GM12878 (cell line): ENCODE results near the gene ZC3H10. TPM values are rescaled to one million over a fixed set of nuclear protein-coding genes. Genes with fewer than 3 reads are reported as not detected.
A peak's percentile ranks its signal among the peaks of the same experiment; 100 is the strongest.

Experiments
- CHD4 ChIP-seq: fragments of 200-600 bp; sonication (generic); IDR thresholded peaks from 2 replicates; pipeline ENCODE4 v1.6.1; 2016; ENCODE audit warnings: mild to moderate bottlenecking
- CREB1 ChIP-seq: IDR thresholded peaks from 2 replicates; pipeline ENCODE4 v1.6.1; 2012; ENCODE audit warnings: low read depth, mild to moderate bottlenecking, inconsistent platforms
- CTCF ChIP-seq, 3 experiments: IDR thresholded peaks in 2 of 3; conservative IDR thresholded peaks in 1 of 3; 2 replicates each; pipeline ENCODE4 v1.5.1; 2011; ENCODE audit warnings: low read depth in 3 of 3, low read length in 3 of 3, mild to moderate bottlenecking in 3 of 3, control low read depth in 2 of 3, moderate library complexity in 2 of 3, inconsistent platforms in 1 of 3, mixed read lengths in 1 of 3; ENCODE audit not compliant: control insufficient read depth in 2 of 3, insufficient read depth in 1 of 3; ENCODE audit errors: extremely low read depth in 1 of 3
- DPF2 ChIP-seq: fragments of 450-650 bp; IDR thresholded peaks from 2 replicates; pipeline ENCODE4 v1.6.1; 2017; ENCODE audit warnings: mild to moderate bottlenecking
- HCFC1 ChIP-seq: fragments of 150-350 bp; IDR thresholded peaks from 2 replicates; pipeline ENCODE4 v1.6.1; 2014; ENCODE audit warnings: low read length
- IRF5 ChIP-seq: fragments of 450-650 bp; IDR thresholded peaks from 2 replicates; pipeline ENCODE4 v1.6.1; 2017; ENCODE audit warnings: borderline replicate concordance
- KAT2A ChIP-seq: conservative IDR thresholded peaks from 2 replicates; pipeline ENCODE4 v1.6.1; 2011; ENCODE audit warnings: low read depth, low read length; ENCODE audit not compliant: control insufficient read depth
- MTA3 ChIP-seq: IDR thresholded peaks from 2 replicates; pipeline ENCODE4 v1.6.1; 2012; ENCODE audit warnings: low read length, inconsistent platforms, borderline replicate concordance
- POLR2A ChIP-seq: IDR thresholded peaks from 2 replicates; pipeline ENCODE4 v1.6.1; 2011; ENCODE audit warnings: low read depth, mild to moderate bottlenecking, low read length
- PRDM15 ChIP-seq: fragments of 450-650 bp; formaldehyde crosslinking; IDR thresholded peaks from 2 replicates; pipeline ENCODE4 v1.4.0; 2020; ENCODE audit warnings: mild to moderate bottlenecking, moderate library complexity
- RAD51 ChIP-seq: fragments of 450-650 bp; IDR thresholded peaks from 2 replicates; pipeline ENCODE4 v1.6.1; 2016; ENCODE audit warnings: moderate library complexity, mild to moderate bottlenecking, inconsistent platforms
- RBBP5 ChIP-seq: fragments of 200-600 bp; sonication (generic); conservative IDR thresholded peaks from 2 replicates; pipeline ENCODE4 v1.6.1; 2016
- RCOR1 ChIP-seq: conservative IDR thresholded peaks from 2 replicates; pipeline ENCODE4 v1.6.1; 2012; ENCODE audit warnings: low read depth, low read length, improper control_type of control experiment
- RELA ChIP-seq: fragments of 450-650 bp; IDR thresholded peaks from 2 replicates; pipeline ENCODE4 v1.8.0; 2014; ENCODE audit warnings: borderline replicate concordance; ENCODE audit not compliant: partially characterized antibody
- RUNX3 ChIP-seq: IDR thresholded peaks from 2 replicates; pipeline ENCODE4 v1.6.1; 2012; ENCODE audit warnings: low read length, inconsistent platforms
- SMAD5 ChIP-seq: IDR thresholded peaks from 2 replicates; pipeline ENCODE4 v1.6.1; 2016; ENCODE audit warnings: antibody characterized with exemption, low read depth
- SRF ChIP-seq, 2 experiments: IDR thresholded peaks; 2 replicates each; pipeline ENCODE4 v1.6.1; 2011; ENCODE audit warnings: low read depth in 2 of 2, low read length in 2 of 2, mild to moderate bottlenecking in 1 of 2, moderate library complexity in 1 of 2
- STAT3 ChIP-seq: IDR thresholded peaks from 2 replicates; pipeline ENCODE4 v1.6.1; 2011; ENCODE audit warnings: low read depth, low read length, improper control_type of control experiment
- TCF12 ChIP-seq: IDR thresholded peaks from 2 replicates; pipeline ENCODE4 v1.6.1; 2011; ENCODE audit warnings: low read depth, mild to moderate bottlenecking, low read length
- YY1 ChIP-seq: IDR thresholded peaks from 2 replicates; pipeline ENCODE4 v1.6.1; 2011; ENCODE audit warnings: low read depth, mild to moderate bottlenecking, low read length
- polyA plus RNA-seq, 11 experiments: library from polyadenylated mRNA; depleted of rRNA in 4 of 11; unstranded in 6 of 11; stranded (reverse) in 5 of 11; fragments of >200 nt; fragmentation: Nextera tagmentation in 4 of 11; fragmentation: Illumina TruSeq in 1 of 11; extraction: Ambion mirVana in 4 of 11; extraction: Trizol in 1 of 11; gene quantifications; 1 replicate in 1 of 11; 2 replicates in 10 of 11; pipeline versions ENCODE4 v1.2.1 to v1.2.3, GENCODE V29; 2011 to 2016; ENCODE audit warnings: inconsistent platforms in 2 of 11, missing spikeins in 2 of 11, low read depth in 1 of 11
- total RNA-seq, 4 experiments: library from RNA; depleted of rRNA in 3 of 4; stranded (reverse); fragments of >200 nt in 3 of 4; fragmentation: Illumina TruSeq in 1 of 4; extraction: Trizol in 1 of 4; gene quantifications; 2 replicates each; pipeline versions ENCODE4 v1.2.1 to v1.2.3, GENCODE V29; 2013 to 2021
- TF ChIP-seq, protein P1 (sequence below): fragments of 450-650 bp; IDR thresholded peaks from 2 replicates; pipeline ENCODE4 v1.6.1; 2016; ENCODE audit warnings: mild to moderate bottlenecking, moderate library complexity, borderline replicate concordance

The ZC3H10 gene
- total and polyA plus RNA-seq, 10 of the 15 experiments (the other 5 are each of a cell fraction or from before 2014, with no cell fraction given): 0.56 to 6.4 (median 3.7) TPM

DNA sequence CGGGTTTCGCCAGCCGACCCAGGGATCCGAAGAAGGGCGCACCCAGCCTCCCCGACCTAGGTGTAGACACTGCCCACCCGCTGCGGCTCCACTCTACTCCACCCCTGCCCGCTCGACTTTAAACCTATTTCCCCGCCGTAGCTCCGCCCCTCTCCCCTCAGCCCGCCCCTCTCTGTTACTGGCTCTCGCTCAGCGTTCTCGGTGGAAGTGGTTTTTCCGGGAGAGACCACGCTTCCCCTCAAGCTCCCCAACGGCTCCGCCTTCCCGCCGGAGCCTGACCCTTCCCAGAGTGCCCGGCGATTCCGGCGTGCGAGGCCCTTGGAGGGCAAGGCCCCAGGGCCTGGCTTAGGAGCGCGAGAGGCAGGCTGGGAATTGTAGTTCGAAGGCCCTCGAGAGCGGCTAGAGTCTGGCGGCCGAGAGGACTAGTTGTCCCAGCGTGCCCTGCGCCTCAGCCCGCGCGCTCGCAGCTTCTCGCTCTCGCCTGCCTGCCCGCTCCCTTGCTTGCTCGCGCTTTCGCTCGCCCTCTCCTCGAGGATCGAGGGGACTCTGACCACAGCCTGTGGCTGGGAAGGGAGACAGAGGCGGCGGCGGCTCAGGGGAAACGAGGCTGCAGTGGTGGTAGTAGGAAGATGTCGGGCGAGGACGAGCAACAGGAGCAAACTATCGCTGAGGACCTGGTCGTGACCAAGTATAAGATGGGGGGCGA, 13.8 kb upstream of the ZC3H10 start, which contains the start of gene PA2G4 (continued):
- TF ChIP-seq RELA (no peak), RAD51 (no peak), POLR2A (peak; percentile 93), RCOR1 (no peak), STAT3 (no peak), TCF12 (peak; percentile 43; the same call in 1 of the 2 replicates), YY1 (peak; percentile 77), IRF5 (no peak; the same call in 1 of the 2 replicates), PRDM15 (CRISPR knock-in tag) (no peak), CHD4 (no peak), MTA3 (no peak), RUNX3 (peak; percentile 69), HCFC1 (peak; percentile 97), RBBP5 (no peak), SMAD5 (peak; percentile 76; the same call in 1 of the 2 replicates), SRF (IDR thresholded peaks at IDR 0.05; ENCODE audit: low read depth in 2 of 2, low read length in 2 of 2) (no peak), DPF2 (no peak), CTCF (IDR thresholded peaks at IDR 0.05 in 2 of 3, conservative IDR thresholded peaks at IDR 0.05 in 1 of 3; ENCODE audit: control insufficient read depth in 2 of 3, extremely low read depth in 1 of 3, insufficient read depth in 1 of 3, low read depth in 3 of 3, low read length in 3 of 3) (no peak), CREB1 (peak; percentile 79; the same call in 1 of the 2 replicates), KAT2A (no peak)
- TF ChIP-seq, protein P1, sequence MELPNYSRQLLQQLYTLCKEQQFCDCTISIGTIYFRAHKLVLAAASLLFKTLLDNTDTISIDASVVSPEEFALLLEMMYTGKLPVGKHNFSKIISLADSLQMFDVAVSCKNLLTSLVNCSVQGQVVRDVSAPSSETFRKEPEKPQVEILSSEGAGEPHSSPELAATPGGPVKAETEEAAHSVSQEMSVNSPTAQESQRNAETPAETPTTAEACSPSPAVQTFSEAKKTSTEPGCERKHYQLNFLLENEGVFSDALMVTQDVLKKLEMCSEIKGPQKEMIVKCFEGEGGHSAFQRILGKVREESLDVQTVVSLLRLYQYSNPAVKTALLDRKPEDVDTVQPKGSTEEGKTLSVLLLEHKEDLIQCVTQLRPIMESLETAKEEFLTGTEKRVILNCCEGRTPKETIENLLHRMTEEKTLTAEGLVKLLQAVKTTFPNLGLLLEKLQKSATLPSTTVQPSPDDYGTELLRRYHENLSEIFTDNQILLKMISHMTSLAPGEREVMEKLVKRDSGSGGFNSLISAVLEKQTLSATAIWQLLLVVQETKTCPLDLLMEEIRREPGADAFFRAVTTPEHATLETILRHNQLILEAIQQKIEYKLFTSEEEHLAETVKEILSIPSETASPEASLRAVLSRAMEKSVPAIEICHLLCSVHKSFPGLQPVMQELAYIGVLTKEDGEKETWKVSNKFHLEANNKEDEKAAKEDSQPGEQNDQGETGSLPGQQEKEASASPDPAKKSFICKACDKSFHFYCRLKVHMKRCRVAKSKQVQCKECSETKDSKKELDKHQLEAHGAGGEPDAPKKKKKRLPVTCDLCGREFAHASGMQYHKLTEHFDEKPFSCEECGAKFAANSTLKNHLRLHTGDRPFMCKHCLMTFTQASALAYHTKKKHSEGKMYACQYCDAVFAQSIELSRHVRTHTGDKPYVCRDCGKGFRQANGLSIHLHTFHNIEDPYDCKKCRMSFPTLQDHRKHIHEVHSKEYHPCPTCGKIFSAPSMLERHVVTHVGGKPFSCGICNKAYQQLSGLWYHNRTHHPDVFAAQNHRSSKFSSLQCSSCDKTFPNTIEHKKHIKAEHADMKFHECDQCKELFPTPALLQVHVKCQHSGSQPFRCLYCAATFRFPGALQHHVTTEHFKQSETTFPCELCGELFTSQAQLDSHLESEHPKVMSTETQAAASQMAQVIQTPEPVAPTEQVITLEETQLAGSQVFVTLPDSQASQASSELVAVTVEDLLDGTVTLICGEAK: peak; percentile 75; the same call in 1 of the 2 replicates
